H1 (cell line): ENCODE data around the gene KCNQ1. TPM values are rescaled to one million over a fixed set of nuclear protein-coding genes. Genes with fewer than 3 reads are reported as not detected.

Experiments used
- CTCF ChIA-PET: fragments of 300-600 bp; sonication (Branson Sonifier 250); formaldehyde crosslinking; loops from one replicate; lab custom pipeline; 2021; ENCODE audit not compliant: partially characterized antibody; lab: Charles Lee
- POLR2A ChIA-PET: fragments of 300-600 bp; sonication (Branson Sonifier 250); formaldehyde crosslinking; loops from one replicate; lab custom pipeline; 2021; ENCODE audit warnings: inconsistent platforms; ENCODE audit not compliant: partially characterized antibody; lab: Charles Lee
- DNase-seq, 2 experiments: peaks; one replicate each; pipeline versions ENCODE4 v3.0.0 to v3.0.0-alpha.2; 2010 to 2022; ENCODE audit warnings: low spot score in 2 of 2, low read depth in 1 of 2, mixed read lengths in 1 of 2
- FAIRE-seq: peaks from 2 replicates; lab custom pipeline; 2011; peaks lifted over from hg19 to GRCh38; lab: Jason Lieb, UNC
- H2AFZ ChIP-seq: 2 replicates; pipeline ENCODE4 v1.8.1; 2012; ENCODE audit warnings: low read length, inconsistent platforms
- H2AK5ac ChIP-seq: 2 replicates; pipeline ENCODE4 v1.6.1; 2013; ENCODE audit warnings: low read depth, low read length
- H2BK120ac ChIP-seq: replicated peaks from 2 replicates; pipeline ENCODE3; 2013; ENCODE audit warnings: low read depth, low read length, inconsistent platforms
- H2BK12ac ChIP-seq: 2 replicates; pipeline ENCODE4 v1.6.1; 2013; ENCODE audit warnings: low read depth, low read length
- H2BK15ac ChIP-seq: 2 replicates; pipeline ENCODE4 v1.6.1; 2013; ENCODE audit warnings: low read length
- H2BK20ac ChIP-seq: 2 replicates; pipeline ENCODE4 v1.6.1; 2013; ENCODE audit warnings: low read length
- H2BK5ac ChIP-seq: 2 replicates; pipeline ENCODE4 v1.6.1; 2013; ENCODE audit warnings: low read depth, low read length
- H3K14ac ChIP-seq: 2 replicates; pipeline ENCODE4 v1.6.1; 2013; ENCODE audit warnings: inconsistent platforms; ENCODE audit not compliant: insufficient read length
- H3K18ac ChIP-seq: 2 replicates; pipeline ENCODE4 v1.6.1; 2013; ENCODE audit warnings: low read length; ENCODE audit errors: extremely low read depth
- H3K23ac ChIP-seq: 2 replicates; pipeline ENCODE4 v1.6.1; 2013; ENCODE audit warnings: inconsistent platforms; ENCODE audit not compliant: insufficient read length
- H3K23me2 ChIP-seq: 2 replicates; pipeline ENCODE4 v1.6.1; 2013; ENCODE audit warnings: low read depth, low read length
- H3K27ac ChIP-seq: 2 replicates; pipeline ENCODE4 v1.6.1; 2011; ENCODE audit warnings: low read depth, low read length, inconsistent platforms
- H3K27me3 ChIP-seq, 4 experiments: replicated peaks in 1 of 4; 1 replicate in 1 of 4; 2 replicates in 3 of 4; pipeline versions ENCODE4 v1.6.1 to v1.8.1; 2011 to 2013; ENCODE audit warnings: low read length in 3 of 4, mild to moderate bottlenecking in 3 of 4, inconsistent platforms in 2 of 4, mixed read lengths in 2 of 4, moderate library complexity in 1 of 4; ENCODE audit not compliant: control insufficient read depth in 3 of 4, insufficient read depth in 3 of 4; ENCODE audit errors: extremely low read depth in 1 of 4
- H3K36me3 ChIP-seq, 4 experiments: 2 replicates each; pipeline versions ENCODE4 v1.6.1 to v1.8.1; 2011 to 2013; ENCODE audit warnings: mild to moderate bottlenecking in 4 of 4, low read length in 3 of 4, moderate library complexity in 2 of 4, control low read depth in 1 of 4, inconsistent platforms in 1 of 4; ENCODE audit not compliant: insufficient read depth in 4 of 4, control insufficient read depth in 2 of 4
- H3K4ac ChIP-seq: replicated peaks from 2 replicates; pipeline ENCODE3; 2013; ENCODE audit warnings: low read length, low read depth, mixed read lengths, inconsistent platforms; ENCODE audit not compliant: insufficient read length
- H3K4me1 ChIP-seq, 4 experiments: replicated peaks in 1 of 4; 1 replicate in 1 of 4; 2 replicates in 3 of 4; pipeline versions ENCODE4 v1.6.1 to v1.8.1; 2011 to 2013; ENCODE audit warnings: low read length in 3 of 4, inconsistent platforms in 2 of 4, mixed read lengths in 1 of 4; ENCODE audit not compliant: insufficient read depth in 4 of 4, control insufficient read depth in 3 of 4
- H3K4me2 ChIP-seq, 2 experiments: 2 replicates each; pipeline versions ENCODE4 v1.6.1 to v1.8.1; 2011 to 2013; ENCODE audit warnings: low read depth in 2 of 2, low read length in 2 of 2, control low read depth in 1 of 2, inconsistent platforms in 1 of 2, mild to moderate bottlenecking in 1 of 2; ENCODE audit not compliant: insufficient read depth in 1 of 2
- H3K4me3 ChIP-seq, 4 experiments: fragments of 200-600, 300-600 bp in 1 of 4; sonication (generic), shearing (Covaris generic), sonication (Bioruptor Twin) in 1 of 4; 2 replicates each; pipeline versions ENCODE4 v1.5.1 to v1.8.1; 2011 to 2016; ENCODE audit warnings: low read length in 4 of 4, low read depth in 3 of 4, control low read depth in 2 of 4, inconsistent platforms in 2 of 4, mild to moderate bottlenecking in 2 of 4, mixed read lengths in 1 of 4, moderate library complexity in 1 of 4; ENCODE audit not compliant: insufficient read depth in 2 of 4; ENCODE audit errors: extremely low read depth in 1 of 4
- H3K56ac ChIP-seq: replicated peaks from 2 replicates; pipeline ENCODE3; 2013; ENCODE audit warnings: low read depth, mild to moderate bottlenecking, mixed read lengths, low read length, inconsistent platforms; ENCODE audit not compliant: insufficient read length
- H3K79me1 ChIP-seq: 2 replicates; pipeline ENCODE4 v1.6.1; 2013; ENCODE audit warnings: low read depth, low read length, control low read depth
- H3K79me2 ChIP-seq, 2 experiments: 2 replicates each; pipeline versions ENCODE4 v1.6.1 to v1.8.1; 2012 to 2013; ENCODE audit warnings: low read length in 2 of 2, mild to moderate bottlenecking in 2 of 2, inconsistent platforms in 1 of 2; ENCODE audit not compliant: insufficient read depth in 2 of 2, control insufficient read depth in 1 of 2
- H3K9ac ChIP-seq, 4 experiments: replicated peaks in 1 of 4; 1 replicate in 1 of 4; 2 replicates in 3 of 4; pipeline versions ENCODE4 v1.6.1 to v1.8.1; 2011 to 2013; ENCODE audit warnings: low read depth in 3 of 4, low read length in 3 of 4, control low read depth in 2 of 4, mild to moderate bottlenecking in 2 of 4, moderate library complexity in 2 of 4, inconsistent platforms in 1 of 4; ENCODE audit errors: extremely low read depth in 1 of 4
- H3K9me3 ChIP-seq, 2 experiments: 2 replicates each; pipeline versions ENCODE4 v1.6.1 to v1.8.1; 2012 to 2013; ENCODE audit warnings: mild to moderate bottlenecking in 2 of 2, moderate library complexity in 2 of 2, control low read depth in 1 of 2, inconsistent platforms in 1 of 2, low read depth in 1 of 2, low read length in 1 of 2, mixed read lengths in 1 of 2; ENCODE audit not compliant: insufficient read depth in 2 of 2
- H4K20me1 ChIP-seq, 2 experiments: replicated peaks in 1 of 2; 2 replicates each; pipeline versions ENCODE3 to v1.8.1; 2011 to 2013; ENCODE audit warnings: inconsistent platforms in 2 of 2, low read length in 2 of 2, mild to moderate bottlenecking in 1 of 2; ENCODE audit not compliant: insufficient read depth in 2 of 2, control insufficient read depth in 1 of 2
- H4K5ac ChIP-seq: 2 replicates; pipeline ENCODE4 v1.6.1; 2013; ENCODE audit warnings: low read length, low read depth, mixed read lengths, inconsistent platforms; ENCODE audit not compliant: insufficient read length
- H4K8ac ChIP-seq: 2 replicates; pipeline ENCODE4 v1.8.0; 2013; ENCODE audit warnings: mild to moderate bottlenecking, moderate library complexity, low read length, inconsistent platforms; ENCODE audit not compliant: insufficient read depth; ENCODE audit errors: extremely low read depth
- H4K91ac ChIP-seq: replicated peaks from 2 replicates; pipeline ENCODE3; 2013; ENCODE audit warnings: low read length, mixed read lengths, inconsistent platforms; ENCODE audit not compliant: insufficient read length
- CHD2 ChIP-seq: IDR thresholded peaks from 2 replicates; pipeline ENCODE4 v1.6.1; 2012; ENCODE audit warnings: low read length, improper control_type of control experiment
- SUZ12 ChIP-seq: fragments of 200-600 bp; sonication (generic); IDR thresholded peaks from 2 replicates; pipeline ENCODE4 v1.6.1; 2012; ENCODE audit warnings: mild to moderate bottlenecking, inconsistent platforms, low read length, moderate library complexity, mixed read lengths
- WGBS, 2 experiments: shearing (Covaris generic) in 1 of 2; methylation state at CpG; one replicate each; pipeline versions ENCODE4 v1.1.6 to v1.1.7; 2013 to 2015; ENCODE audit warnings: low lambda C conversion rate in 2 of 2, mixed read lengths in 2 of 2, inconsistent platforms in 1 of 2, low coverage in 1 of 2, missing lambda C conversion rate in 1 of 2; ENCODE audit not compliant: insufficient replicate concordance in 2 of 2, insufficient coverage in 1 of 2, insufficient read length in 1 of 2; ENCODE audit errors: extremely low coverage in 1 of 2, missing lambda C conversion rate in 1 of 2; 5-methylcytosine and 5-hydroxymethylcytosine counted together
- polyA plus RNA-seq, 7 experiments: library from polyadenylated mRNA; depleted of rRNA in 3 of 7; stranded (reverse) in 5 of 7; unstranded in 2 of 7; fragments of >200 nt in 5 of 7; fragments of 200-250 nt in 2 of 7; gene quantifications; 1 replicate in 5 of 7; 2 replicates in 1 of 7; 4 replicates in 1 of 7; pipeline versions ENCODE4 v1.2.1 to v1.2.3, GENCODE V29; 2011 to 2013; ENCODE audit warnings: missing spikeins in 2 of 7, mixed read lengths in 2 of 7
- total RNA-seq: library from RNA; stranded (reverse); fragmentation: NEBNext Ultra II Directional; extraction: Animal tissue kit (Norgen Biotek cat#: 25700); gene quantifications from 2 replicates; pipeline ENCODE4 v1.2.1, GENCODE V29; 2021

The KCNQ1 gene
- total and polyA plus RNA-seq, 2 of the 8 experiments (the other 6 are each of a cell fraction or from before 2014, with no cell fraction given) = 1.9 to 2.0 TPM

DNA sequence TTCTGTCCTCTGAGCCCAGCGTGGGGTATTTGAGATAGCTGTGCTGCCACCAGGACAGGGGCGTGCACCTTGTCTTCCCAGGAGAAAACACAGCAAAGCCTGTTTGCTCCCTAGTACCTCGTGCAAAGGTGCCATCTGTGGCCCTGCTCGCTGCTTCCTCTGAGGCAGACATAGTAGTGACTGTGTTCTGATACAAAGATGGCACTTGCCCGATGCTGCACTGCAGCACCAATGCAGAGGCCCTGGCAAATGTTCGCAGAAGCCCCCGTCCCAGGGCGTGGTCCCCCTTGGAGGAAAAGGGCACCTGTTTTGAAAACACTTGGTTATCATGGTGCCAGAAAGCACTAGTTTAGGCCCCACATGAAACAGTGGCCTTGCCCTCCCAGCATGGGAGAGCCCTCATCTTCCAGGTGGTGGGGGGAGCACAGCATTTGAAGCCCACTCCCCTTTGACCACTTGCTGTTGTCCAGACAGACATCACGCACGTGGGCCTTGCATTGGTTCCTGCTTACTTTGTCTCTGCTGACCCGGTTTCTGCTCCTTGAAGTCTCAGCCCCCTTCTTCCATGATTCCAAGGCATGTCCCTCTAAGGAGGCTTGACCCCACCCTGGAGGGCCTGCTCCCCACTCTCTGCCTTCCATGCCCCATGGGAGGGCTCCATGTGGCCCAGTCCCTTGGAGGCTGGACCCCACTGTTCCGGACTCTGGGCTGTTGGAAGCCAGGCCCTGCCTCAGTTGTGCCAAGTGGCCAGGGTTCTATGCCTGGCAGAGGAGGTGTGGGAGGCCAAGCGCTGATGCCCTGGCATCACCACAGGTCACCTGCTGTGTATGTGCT, 145.5 kb downstream of the KCNQ1 start:
- no peaks in the 10 kb centered on the region for H3K4me1 ChIP-seq
- no peak overlapping the region for H3K4me3 ChIP-seq
- H3K79me1 ChIP-seq = no peaks in the 10 kb centered on the region
- peaks cover 41 to 99% (median 86%) of the 10 kb centered on the region in 4 experiments for H3K27me3 ChIP-seq
- H3K9me3 ChIP-seq = peaks cover 6 to 12% of the 10 kb centered on the region in 2 experiments; a peak in 2 of 4 replicates
- TF ChIP-seq CHD2 (no peak), SUZ12 (peak; percentile 32; the same call in 1 of the 2 replicates)
- H4K8ac ChIP-seq = no peak overlapping the region
- no peak overlapping the region for H3K56ac ChIP-seq
- H2BK15ac ChIP-seq = no peak overlapping the region
- no peaks in the 10 kb centered on the region for H3K36me3 ChIP-seq
- POLR2A ChIA-PET = interaction anchor here (0.9 kb wide), 1 partner anchor 103 kb away, joined by 3 read pairs; no protein-coding TSS in a partner anchor
- CTCF ChIA-PET = interaction anchor here (0.7 kb wide), 1 partner anchor 643 kb away, joined by 3 read pairs; no protein-coding TSS in a partner anchor
- no peak overlapping the region for H2BK20ac ChIP-seq
- 0 out of 2 replicates have a peak overlapping the region, but pooled peaks have one; percentile 9 for H2BK12ac ChIP-seq
- H2AK5ac ChIP-seq = no peak overlapping the region
- H3K4me2 ChIP-seq = no peak overlapping the region
- WGBS, 2 experiments = 87% methylated on average over 13 of the region's 13 CpGs; no CpG with 5 or more reads in 1 of the 2 experiments
- no peak overlapping the region for H4K5ac ChIP-seq
- H3K27ac ChIP-seq = no peak overlapping the region
- H3K14ac ChIP-seq = no peak overlapping the region
- H2AFZ ChIP-seq = no peak overlapping the region
- no peak overlapping the region for H3K18ac ChIP-seq
- no peak overlapping the region for H3K4ac ChIP-seq
- H3K23me2 ChIP-seq = no peaks in the 10 kb centered on the region
- no peak overlapping the region for H3K9ac ChIP-seq
- DNase-seq (no peak), FAIRE-seq (no peak)
- H4K20me1 ChIP-seq = peaks cover 0 to 12% of the 10 kb centered on the region in 2 experiments
- no peaks in the 10 kb centered on the region for H3K79me2 ChIP-seq
- H2BK5ac ChIP-seq = no peak overlapping the region
- H2BK120ac ChIP-seq = no peak overlapping the region
- no peak overlapping the region for H4K91ac ChIP-seq
- no peak overlapping the region for H3K23ac ChIP-seq
